Peyer's patch (tissue), 4 donors: Measurements from ENCODE around the gene E2F2.
A peak's percentile ranks its signal among the peaks of the same experiment; 100 is the strongest.

Experiments used
- POLR2A ChIP-seq, 2 donors: fragments of 450-650 bp; IDR thresholded peaks; one replicate each; pipeline ENCODE4 v1.5.1; 2017; ENCODE audit warnings: antibody characterized with exemption in 2 of 2, mild to moderate bottlenecking in 2 of 2, moderate library complexity in 2 of 2
- TF ChIP-seq, protein P1 (sequence below), 6 experiments: fragments of 450-650 bp in 4 of 6; fragments of 200-600 bp in 2 of 6; sonication (generic) in 1 of 6; IDR thresholded peaks; one replicate each; pipeline ENCODE4 v1.5.1; 2017 to 2019; ENCODE audit warnings: antibody characterized with exemption in 6 of 6, mild to moderate bottlenecking in 3 of 6, moderate library complexity in 1 of 6

DNA sequence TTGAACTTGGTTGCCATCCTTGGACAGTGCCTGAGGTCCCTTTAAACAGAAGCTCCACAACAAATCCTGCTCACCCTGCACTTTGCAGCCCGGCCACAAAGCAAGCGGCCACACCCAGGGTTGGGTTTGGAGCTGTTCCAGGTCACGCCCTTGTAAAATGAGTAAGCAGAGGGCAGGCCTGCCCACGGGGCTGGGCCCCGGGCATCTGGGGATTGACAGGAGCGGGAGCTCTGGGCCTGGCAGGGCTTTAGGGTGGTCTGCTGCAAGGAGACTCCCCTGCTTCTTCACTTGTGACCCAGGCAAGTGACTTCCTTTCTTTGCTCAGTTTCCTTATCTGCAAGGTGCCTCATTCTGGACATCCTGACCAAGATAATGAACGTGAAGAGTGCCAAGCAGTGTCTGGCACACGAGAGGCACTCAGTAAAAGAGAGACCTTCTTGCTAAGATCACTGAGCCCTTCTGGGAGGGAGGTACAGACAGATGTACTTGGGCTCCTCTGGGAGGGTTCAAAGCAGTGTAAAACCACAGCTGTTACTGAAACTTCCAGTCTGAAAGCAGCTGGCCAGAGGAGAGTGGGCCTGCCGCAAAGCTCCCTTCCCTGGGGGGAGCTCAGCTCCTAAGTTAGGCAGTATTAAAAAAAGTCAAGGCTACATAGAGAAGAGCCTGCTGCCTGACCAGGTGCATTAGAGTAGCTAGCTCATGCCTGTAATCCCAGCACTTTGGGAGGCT, 2.6 kb downstream of the E2F2 start:
- TF ChIP-seq, protein P1, sequence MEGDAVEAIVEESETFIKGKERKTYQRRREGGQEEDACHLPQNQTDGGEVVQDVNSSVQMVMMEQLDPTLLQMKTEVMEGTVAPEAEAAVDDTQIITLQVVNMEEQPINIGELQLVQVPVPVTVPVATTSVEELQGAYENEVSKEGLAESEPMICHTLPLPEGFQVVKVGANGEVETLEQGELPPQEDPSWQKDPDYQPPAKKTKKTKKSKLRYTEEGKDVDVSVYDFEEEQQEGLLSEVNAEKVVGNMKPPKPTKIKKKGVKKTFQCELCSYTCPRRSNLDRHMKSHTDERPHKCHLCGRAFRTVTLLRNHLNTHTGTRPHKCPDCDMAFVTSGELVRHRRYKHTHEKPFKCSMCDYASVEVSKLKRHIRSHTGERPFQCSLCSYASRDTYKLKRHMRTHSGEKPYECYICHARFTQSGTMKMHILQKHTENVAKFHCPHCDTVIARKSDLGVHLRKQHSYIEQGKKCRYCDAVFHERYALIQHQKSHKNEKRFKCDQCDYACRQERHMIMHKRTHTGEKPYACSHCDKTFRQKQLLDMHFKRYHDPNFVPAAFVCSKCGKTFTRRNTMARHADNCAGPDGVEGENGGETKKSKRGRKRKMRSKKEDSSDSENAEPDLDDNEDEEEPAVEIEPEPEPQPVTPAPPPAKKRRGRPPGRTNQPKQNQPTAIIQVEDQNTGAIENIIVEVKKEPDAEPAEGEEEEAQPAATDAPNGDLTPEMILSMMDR (IDR thresholded peaks at IDR 0.05), result peak in 2 of 6 experiments; percentile 10 to 23
- peak; percentile 52 to 92 for TF ChIP-seq POLR2A (IDR thresholded peaks at IDR 0.05)
